Measurements from ENCODE around the gene OR6C65. TPM values are rescaled to one million over a fixed set of nuclear protein-coding genes. Genes with fewer than 3 reads are reported as not detected.
"Not testable (repeated sequence)": the region's sequence is repeated elsewhere in the genome, so short reads cannot be mapped to it uniquely, and the experiment has no call there.

The OR6C65 gene
- total RNA-seq, 1 experiment from 2014 or later: not detected

DNA sequence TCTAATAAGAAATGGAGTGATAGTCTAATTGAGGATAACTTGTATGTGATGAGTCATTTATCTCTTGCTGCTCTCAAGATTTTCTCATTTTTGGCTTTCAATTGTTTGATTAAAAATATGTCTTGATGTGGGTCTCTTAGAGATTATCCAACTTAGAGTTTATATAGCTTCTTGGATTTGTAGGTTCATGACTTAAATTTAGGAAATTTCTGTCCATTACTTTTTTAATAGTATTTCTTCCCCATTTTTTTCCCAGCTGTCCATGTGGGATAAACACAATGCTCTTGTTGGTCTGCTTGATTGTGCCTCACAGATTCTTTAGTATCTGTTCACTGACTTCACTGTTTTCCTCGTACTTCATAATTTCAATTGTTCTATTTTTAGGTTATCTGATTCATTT lies 7.5 kb downstream of the OR6C65 start:
- ChIA-PET CTCF (no interaction called here), POLR2A (no interaction called here)
- peaks cover 5% of the 10 kb centered on the region for H3K9me3 Mint-ChIP-seq (ENCODE audit: unreplicated experiment)
- no peaks in the 10 kb centered on the region for H3K36me3 Mint-ChIP-seq (ENCODE audit: insufficient read depth, unreplicated experiment)
- no TSS peak for BruUV-seq (replicated peaks)
- H3K4me1 Mint-ChIP-seq (ENCODE audit: insufficient read depth, unreplicated experiment): no peaks in the 10 kb centered on the region
- H3K27me3 Mint-ChIP-seq (ENCODE audit: insufficient read depth, unreplicated experiment): peaks cover 33% of the 10 kb centered on the region
- TF ChIP-seq, protein P1, sequence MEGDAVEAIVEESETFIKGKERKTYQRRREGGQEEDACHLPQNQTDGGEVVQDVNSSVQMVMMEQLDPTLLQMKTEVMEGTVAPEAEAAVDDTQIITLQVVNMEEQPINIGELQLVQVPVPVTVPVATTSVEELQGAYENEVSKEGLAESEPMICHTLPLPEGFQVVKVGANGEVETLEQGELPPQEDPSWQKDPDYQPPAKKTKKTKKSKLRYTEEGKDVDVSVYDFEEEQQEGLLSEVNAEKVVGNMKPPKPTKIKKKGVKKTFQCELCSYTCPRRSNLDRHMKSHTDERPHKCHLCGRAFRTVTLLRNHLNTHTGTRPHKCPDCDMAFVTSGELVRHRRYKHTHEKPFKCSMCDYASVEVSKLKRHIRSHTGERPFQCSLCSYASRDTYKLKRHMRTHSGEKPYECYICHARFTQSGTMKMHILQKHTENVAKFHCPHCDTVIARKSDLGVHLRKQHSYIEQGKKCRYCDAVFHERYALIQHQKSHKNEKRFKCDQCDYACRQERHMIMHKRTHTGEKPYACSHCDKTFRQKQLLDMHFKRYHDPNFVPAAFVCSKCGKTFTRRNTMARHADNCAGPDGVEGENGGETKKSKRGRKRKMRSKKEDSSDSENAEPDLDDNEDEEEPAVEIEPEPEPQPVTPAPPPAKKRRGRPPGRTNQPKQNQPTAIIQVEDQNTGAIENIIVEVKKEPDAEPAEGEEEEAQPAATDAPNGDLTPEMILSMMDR (IDR thresholded peaks at IDR 0.05; ENCODE audit: unreplicated experiment): no peak
- no peak overlapping the region for H3K27ac Mint-ChIP-seq (ENCODE audit: low read depth, unreplicated experiment)
- no peak for DNase-seq (ENCODE audit: unreplicated experiment)
- intact Hi-C loops (cut with micrococcal nuclease): no loop called here
- no peak overlapping the region for H3K4me3 Mint-ChIP-seq (ENCODE audit: unreplicated experiment)

DNA sequence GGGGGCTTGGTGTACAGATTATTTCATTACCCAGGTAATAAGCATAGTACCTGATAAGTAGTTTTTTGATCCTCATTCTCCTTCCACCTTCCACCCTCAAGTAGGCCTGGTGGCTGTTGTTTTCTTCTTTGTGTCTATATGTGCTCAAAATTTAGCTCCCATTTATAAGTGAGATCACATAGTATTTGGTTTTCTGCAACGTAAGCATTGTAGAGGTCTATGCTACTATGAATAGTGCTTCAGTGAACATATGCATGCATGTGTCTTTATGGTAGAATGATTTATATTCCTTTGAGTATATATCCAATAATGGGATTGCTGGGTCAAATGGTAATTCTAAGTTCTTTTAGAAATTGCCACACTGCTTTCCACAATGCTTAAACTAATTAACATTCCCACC lies 8.8 kb downstream of the OR6C65 start:
- DNase-seq (ENCODE audit: unreplicated experiment); H3K4me3 Mint-ChIP-seq (ENCODE audit: unreplicated experiment); intact Hi-C loops (cut with micrococcal nuclease); H3K36me3 Mint-ChIP-seq (ENCODE audit: insufficient read depth, unreplicated experiment); CTCF ChIA-PET; H3K27ac Mint-ChIP-seq (ENCODE audit: low read depth, unreplicated experiment); BruUV-seq (replicated peaks); POLR2A ChIA-PET; H3K9me3 Mint-ChIP-seq (ENCODE audit: unreplicated experiment); H3K4me1 Mint-ChIP-seq (ENCODE audit: insufficient read depth, unreplicated experiment): not testable (repeated sequence)
- peaks cover 24% of the 10 kb centered on the region for H3K27me3 Mint-ChIP-seq (ENCODE audit: insufficient read depth, unreplicated experiment)

DNA sequence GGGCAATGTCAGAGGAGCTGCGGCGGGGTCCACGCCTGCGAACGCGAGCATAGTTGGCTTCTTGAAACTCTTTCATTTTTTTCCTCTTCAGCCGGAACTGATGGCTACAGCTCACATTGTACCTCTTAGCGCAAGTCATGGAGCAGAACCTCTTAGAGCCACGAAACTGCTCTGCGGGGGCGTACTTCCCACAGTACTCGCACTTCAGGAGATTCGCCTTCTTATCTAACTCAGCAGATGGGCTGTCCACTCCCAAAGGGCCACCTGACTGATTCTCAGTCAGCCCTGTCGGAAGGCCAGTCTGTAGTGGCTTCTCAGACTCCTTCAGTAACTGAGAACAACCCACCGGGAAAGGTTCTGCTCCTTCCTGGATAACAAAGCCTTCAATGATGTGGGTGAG lies 11.8 kb downstream of the OR6C65 start:
- intact Hi-C loops (cut with micrococcal nuclease); H3K9me3 Mint-ChIP-seq (ENCODE audit: unreplicated experiment); BruUV-seq (replicated peaks); POLR2A ChIA-PET; H3K4me3 Mint-ChIP-seq (ENCODE audit: unreplicated experiment); H3K4me1 Mint-ChIP-seq (ENCODE audit: insufficient read depth, unreplicated experiment); H3K36me3 Mint-ChIP-seq (ENCODE audit: insufficient read depth, unreplicated experiment); DNase-seq (ENCODE audit: unreplicated experiment); H3K27ac Mint-ChIP-seq (ENCODE audit: low read depth, unreplicated experiment): not testable (repeated sequence)
- peaks cover 37% of the 10 kb centered on the region for H3K27me3 Mint-ChIP-seq (ENCODE audit: insufficient read depth, unreplicated experiment)
- CTCF ChIA-PET: interaction anchor here (0.6 kb wide), 1 partner anchor 207 kb away, joined by 3 read pairs; no protein-coding TSS in a partner anchor

DNA sequence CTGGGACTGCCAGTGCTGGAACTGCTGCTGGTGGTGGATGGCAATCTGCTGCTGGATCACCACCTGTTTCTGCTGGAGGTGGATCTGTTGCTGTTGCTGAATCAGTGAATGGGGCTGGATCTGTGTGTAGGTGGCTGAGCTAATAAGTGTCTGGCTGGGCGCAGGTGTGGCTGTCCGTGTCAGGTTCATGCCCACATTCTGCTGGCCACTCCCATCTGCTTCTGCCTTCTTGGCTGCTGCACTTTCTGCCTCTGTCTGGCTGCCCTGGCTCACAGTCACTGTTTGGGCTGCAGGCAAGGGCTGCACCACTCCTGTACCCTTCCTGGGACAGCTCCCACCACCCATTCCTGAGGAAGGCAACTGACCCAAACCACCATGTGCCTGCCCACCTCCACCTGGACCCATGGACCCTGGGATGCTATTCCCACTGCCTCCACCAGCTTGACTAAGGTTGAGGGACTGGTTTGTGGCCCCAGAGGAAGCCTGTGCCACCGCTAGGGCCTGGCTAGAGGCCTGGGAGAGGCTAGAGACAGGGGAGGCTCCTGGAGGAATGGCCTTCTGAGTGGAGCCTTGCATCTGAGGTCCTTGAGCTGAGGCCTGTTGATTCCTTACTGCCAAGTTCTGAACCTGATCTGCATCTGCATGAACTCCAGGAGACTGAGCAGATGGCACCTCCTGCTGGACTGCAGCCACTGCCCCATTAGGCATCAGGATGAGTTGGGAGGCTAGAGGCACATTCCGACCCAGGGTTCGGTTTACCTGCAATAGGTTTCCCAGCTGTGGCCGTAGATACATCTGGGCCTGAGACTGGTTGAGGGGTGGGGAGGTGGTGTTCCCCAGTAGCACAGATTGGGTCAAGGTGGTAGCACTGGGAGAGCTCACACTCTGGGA lies 13.4 kb downstream of the OR6C65 start:
- DNase-seq (ENCODE audit: unreplicated experiment); CTCF ChIA-PET; H3K36me3 Mint-ChIP-seq (ENCODE audit: insufficient read depth, unreplicated experiment); H3K4me1 Mint-ChIP-seq (ENCODE audit: insufficient read depth, unreplicated experiment); BruUV-seq (replicated peaks); H3K4me3 Mint-ChIP-seq (ENCODE audit: unreplicated experiment); intact Hi-C loops (cut with micrococcal nuclease); H3K27ac Mint-ChIP-seq (ENCODE audit: low read depth, unreplicated experiment); POLR2A ChIA-PET; H3K9me3 Mint-ChIP-seq (ENCODE audit: unreplicated experiment): not testable (repeated sequence)
- H3K27me3 Mint-ChIP-seq (ENCODE audit: insufficient read depth, unreplicated experiment): peaks cover 40% of the 10 kb centered on the region

DNA sequence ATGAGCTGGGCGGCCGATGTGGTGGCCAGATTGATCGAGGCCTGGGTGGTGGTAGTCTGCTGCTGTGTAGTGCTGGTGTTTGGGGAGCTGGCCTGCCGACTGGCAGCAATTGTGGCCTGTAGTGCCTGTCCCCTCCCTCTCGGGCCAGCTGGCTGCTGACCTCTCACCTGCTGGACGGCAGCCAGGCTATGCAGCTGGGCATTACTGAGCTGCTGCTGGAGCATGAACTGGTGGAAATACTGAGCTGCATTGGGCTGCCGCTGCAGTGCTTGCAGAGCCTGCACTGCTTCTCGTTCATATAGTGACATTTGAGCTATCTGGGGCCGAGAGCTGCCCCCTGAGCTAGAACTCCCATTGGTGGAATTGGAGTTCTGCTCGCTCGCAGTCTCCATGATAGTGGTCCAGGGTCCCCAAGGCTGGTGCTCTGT lies 14.1 kb downstream of the OR6C65 start:
- H3K4me3 Mint-ChIP-seq (ENCODE audit: unreplicated experiment); DNase-seq (ENCODE audit: unreplicated experiment); H3K9me3 Mint-ChIP-seq (ENCODE audit: unreplicated experiment); H3K27ac Mint-ChIP-seq (ENCODE audit: low read depth, unreplicated experiment); BruUV-seq (replicated peaks); H3K36me3 Mint-ChIP-seq (ENCODE audit: insufficient read depth, unreplicated experiment); CTCF ChIA-PET; POLR2A ChIA-PET; intact Hi-C loops (cut with micrococcal nuclease); H3K4me1 Mint-ChIP-seq (ENCODE audit: insufficient read depth, unreplicated experiment): not testable (repeated sequence)
- H3K27me3 Mint-ChIP-seq (ENCODE audit: insufficient read depth, unreplicated experiment): peaks cover 44% of the 10 kb centered on the region

DNA sequence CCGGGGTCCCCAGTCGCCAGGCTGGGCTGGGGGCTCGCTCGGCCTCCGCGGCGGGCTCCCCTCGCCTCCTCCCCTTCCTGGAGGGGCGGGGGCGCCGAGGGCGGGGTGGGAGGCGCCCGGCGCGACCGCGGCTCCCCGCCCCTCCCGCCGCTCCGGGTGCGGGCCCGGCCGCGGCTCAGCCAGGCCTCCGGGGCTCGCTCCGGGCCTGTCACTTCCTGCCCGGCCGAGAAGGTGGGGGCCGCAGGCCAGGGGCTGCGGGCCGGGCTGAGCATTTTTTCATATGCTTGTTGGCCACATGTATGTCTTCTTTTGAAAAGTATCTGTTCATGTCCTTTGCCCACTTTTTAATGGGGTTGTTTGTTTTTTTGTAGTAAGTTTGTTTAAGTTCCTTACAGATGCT lies 14.6 kb downstream of the OR6C65 start:
- CTCF ChIA-PET; POLR2A ChIA-PET; intact Hi-C loops (cut with micrococcal nuclease); BruUV-seq (replicated peaks); DNase-seq (ENCODE audit: unreplicated experiment); H3K36me3 Mint-ChIP-seq (ENCODE audit: insufficient read depth, unreplicated experiment); H3K27ac Mint-ChIP-seq (ENCODE audit: low read depth, unreplicated experiment); H3K4me1 Mint-ChIP-seq (ENCODE audit: insufficient read depth, unreplicated experiment); H3K9me3 Mint-ChIP-seq (ENCODE audit: unreplicated experiment); H3K4me3 Mint-ChIP-seq (ENCODE audit: unreplicated experiment): not testable (repeated sequence)
- H3K27me3 Mint-ChIP-seq (ENCODE audit: insufficient read depth, unreplicated experiment): peaks cover 45% of the 10 kb centered on the region

Measured in MCF 10A (cell line).